GM19467 (cell line): ENCODE data around the gene SIRPA.

ENCODE experiments used
- ATAC-seq: cut with Tn5 transposase; IDR thresholded peaks from one replicate; pipeline ENCODE4 v1.9.1; 2021; ENCODE audit warnings: mild to moderate bottlenecking, moderate library complexity; ENCODE audit not compliant: unreplicated experiment

SIRPA gene

DNA sequence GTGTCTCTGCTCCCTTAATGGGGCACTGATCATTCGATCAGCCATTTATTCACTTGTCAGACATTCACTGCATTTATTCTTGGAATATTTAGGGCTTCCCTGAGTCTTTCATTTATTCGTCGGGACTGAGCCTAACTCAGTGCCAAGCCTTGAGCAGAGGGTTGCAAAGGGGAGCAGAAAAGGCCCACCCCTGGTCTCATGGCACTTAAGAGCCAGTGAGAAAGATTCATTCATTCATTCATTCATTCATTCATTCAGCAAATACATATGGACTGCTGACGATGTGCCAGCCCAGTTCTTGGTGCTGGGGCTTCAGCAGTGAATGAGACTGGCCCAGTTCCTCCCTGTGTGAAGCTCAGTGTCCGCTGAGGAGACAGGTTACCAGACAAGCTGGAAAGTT, 36.6 kb downstream of the SIRPA start:
- ATAC-seq = no peak

DNA sequence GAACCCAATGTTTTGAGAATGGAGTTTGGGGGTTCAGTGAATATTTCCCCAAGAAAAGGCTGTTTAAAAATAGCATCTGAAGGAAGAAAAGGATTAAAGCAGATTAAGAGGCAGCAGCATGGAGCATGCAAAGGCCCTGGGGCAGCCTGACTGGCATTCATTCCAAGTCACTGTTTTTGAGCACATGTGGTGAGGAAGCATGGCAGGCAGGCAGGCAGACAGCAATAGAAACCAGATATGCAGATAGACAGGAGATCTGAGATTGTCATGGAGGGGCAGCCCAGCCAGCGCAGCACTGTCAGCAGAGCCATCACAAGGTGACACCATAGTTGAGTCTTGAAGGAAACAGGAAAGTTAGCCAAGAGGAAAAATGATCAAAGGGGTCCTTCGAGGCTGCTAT, 37.8 kb downstream of the SIRPA start:
- ATAC-seq = no peak

DNA sequence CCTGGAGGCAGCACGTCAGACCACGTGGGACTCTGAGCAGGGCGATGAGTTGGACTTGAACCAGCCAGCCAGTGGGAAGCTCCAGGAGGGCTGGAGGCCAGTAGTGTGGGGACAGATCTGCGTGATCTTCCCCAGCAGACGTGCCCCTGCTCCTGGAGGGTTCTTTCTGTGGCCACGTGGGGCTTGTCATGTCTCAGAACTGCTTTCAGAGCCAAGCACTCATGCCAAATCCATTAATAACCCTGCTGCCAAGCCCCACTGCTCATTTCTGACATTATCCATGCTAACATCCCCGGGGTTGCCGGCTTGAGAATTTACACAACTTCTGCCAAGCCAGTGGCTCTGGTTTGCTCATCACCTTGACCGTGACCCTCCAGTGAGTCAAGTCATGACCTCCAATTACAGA, 38.3 kb downstream of the SIRPA start:
- ATAC-seq = no peak

DNA sequence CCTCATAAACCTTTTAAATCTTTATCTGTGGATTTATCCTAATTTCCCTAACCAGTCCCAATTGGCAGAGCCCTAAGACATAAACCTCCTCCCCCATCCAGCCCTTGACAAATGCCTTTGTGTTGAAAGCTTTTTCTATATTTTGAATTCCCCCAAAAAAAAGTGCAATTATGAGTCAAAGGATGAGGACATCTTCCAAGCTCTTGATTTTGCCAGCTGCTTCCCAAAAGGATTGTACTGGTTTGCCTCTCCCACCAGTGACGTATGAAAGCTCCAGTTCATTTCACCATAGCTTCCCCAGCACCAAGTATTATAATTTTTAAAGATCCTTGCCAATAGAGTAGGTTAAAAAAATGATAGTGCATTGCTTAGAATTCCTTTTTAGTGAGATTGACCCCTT, 38.9 kb downstream of the SIRPA start:
- ATAC-seq = no peak

DNA sequence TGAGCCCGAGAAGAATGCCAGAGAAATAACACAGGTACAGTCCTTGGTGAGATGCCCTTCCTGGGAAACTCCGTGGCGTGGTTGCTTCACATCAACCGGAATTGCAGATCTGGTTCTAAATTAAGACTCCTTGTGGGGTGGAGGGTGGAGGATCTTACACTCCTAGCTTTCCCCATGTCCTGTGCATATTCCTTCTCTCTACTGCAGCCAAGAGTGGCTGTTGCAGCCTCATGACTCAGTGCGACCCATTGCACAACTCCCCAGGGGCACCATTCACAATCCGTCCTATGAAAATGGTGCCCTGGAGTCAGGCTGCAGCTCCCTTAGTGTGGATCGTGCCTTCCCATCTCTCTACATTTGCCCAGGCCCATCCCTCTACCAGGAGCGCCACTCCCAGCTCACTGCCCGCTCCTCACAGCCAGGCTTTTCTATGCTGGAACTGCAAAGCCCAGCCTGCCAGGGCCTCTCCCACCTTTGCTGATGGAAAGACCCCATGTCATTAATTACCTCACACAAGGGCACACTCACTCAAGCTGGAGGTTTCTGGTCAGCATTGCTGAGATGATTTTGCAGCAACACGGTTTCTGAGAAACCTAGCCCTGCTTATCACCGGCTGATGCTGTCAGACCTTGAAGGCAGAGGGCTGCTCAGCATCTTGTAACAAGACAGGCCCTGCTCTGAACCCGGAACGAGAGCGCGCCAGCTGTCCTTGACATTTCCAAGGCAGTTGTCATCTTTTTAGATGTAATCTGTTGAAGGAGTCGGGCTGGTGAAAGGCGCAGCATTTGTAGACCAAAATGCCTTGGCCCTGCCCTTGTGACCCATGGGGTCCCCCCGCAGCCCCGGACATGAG, 39.7 kb downstream of the SIRPA start:
- no peak for ATAC-seq

DNA sequence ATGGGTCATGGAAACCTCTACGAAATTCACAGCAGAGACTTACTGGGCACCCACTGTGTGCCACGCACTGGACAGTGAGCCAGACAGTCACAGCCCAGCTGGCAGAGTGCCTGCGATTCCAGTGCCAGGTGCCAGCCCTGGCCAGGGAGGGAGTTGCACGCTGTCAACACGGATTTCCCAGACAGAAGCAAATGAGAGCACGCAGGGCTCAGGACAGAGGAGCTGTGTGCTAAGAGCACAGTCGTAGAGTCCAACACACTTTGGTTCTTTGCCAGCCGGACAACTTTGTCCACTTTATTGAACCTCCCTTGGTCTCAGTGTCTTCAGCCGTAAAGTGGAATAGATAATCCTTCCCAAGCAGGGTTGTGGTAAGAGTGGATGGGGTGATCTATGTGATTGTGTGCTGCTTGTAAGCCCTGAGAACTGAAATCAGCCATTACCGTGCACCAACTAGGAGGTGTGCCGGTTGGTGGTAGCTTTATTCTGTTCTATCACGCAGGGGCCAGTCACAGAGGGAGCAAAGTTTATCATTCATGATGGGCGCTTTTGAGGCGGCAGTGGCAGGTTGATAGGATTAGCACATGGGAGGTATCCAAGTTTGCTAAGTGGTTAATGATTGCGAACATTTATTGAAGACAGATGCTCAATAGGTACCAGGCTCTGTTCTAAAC, 40.6 kb downstream of the SIRPA start:
- no peak for ATAC-seq

DNA sequence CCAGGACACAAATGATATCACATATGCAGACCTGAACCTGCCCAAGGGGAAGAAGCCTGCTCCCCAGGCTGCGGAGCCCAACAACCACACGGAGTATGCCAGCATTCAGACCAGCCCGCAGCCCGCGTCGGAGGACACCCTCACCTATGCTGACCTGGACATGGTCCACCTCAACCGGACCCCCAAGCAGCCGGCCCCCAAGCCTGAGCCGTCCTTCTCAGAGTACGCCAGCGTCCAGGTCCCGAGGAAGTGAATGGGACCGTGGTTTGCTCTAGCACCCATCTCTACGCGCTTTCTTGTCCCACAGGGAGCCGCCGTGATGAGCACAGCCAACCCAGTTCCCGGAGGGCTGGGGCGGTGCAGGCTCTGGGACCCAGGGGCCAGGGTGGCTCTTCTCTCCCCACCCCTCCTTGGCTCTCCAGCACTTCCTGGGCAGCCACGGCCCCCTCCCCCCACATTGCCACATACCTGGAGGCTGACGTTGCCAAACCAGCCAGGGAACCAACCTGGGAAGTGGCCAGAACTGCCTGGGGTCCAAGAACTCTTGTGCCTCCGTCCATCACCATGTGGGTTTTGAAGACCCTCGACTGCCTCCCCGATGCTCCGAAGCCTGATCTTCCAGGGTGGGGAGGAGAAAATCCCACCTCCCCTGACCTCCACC, 42.2 kb downstream of the SIRPA start:
- ATAC-seq = no peak

DNA sequence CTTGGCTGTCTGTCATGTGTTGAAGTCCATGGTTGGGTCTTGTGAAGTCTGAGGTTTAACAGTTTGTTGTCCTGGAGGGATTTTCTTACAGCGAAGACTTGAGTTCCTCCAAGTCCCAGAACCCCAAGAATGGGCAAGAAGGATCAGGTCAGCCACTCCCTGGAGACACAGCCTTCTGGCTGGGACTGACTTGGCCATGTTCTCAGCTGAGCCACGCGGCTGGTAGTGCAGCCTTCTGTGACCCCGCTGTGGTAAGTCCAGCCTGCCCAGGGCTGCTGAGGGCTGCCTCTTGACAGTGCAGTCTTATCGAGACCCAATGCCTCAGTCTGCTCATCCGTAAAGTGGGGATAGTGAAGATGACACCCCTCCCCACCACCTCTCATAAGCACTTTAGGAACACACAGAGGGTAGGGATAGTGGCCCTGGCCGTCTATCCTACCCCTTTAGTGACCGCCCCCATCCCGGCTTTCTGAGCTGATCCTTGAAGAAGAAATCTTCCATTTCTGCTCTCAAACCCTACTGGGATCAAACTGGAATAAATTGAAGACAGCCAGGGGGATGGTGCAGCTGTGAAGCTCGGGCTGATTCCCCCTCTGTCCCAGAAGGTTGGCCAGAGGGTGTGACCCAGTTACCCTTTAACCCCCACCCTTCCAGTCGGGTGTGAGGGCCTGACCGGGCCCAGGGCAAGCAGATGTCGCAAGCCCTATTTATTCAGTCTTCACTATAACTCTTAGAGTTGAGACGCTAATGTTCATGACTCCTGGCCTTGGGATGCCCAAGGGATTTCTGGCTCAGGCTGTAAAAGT, 43.5 kb downstream of the SIRPA start:
- ATAC-seq = no peak

DNA sequence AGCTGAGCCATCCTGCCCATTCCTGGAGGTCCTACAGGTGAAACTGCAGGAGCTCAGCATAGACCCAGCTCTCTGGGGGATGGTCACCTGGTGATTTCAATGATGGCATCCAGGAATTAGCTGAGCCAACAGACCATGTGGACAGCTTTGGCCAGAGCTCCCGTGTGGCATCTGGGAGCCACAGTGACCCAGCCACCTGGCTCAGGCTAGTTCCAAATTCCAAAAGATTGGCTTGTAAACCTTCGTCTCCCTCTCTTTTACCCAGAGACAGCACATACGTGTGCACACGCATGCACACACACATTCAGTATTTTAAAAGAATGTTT, 44.0 kb downstream of the SIRPA start:
- no peak for ATAC-seq

DNA sequence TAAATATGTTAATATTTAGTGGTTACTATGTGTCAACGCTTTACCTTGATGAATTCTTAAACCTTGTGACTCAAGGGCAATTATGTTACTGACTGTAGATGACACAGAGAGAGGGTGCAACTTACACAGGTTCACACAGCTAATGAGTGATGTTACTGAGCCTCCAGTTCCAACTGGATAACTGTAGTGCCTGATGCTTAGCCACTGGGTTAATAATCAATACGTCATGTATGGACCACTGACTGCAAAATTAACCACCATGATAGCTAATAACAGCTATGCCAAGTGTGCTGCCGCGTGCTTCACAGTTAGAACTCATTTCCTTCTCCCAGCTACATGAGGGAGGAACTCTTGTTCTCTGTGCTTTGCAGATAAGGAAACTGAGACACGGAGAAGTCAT, 45.4 kb downstream of the SIRPA start:
- no peak for ATAC-seq

DNA sequence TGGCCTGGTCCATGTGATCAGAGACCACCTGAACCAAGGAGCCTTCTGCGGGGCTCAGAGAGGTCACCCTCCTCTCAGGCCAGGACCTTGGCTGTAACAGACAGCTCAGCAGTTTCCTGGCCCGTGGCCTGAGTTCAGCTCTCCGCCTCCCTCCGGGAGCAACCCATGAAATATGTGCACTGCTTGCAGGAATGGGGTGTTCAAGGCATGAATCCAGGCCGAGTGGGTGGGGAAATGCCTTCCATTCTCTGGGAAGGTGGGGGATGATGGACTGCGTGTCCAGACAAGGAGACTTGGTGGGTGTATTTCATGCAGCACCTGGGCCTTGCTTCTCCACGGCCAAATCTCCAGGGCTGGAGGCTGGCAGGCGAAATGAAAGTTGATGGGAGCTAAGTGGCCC, 46.0 kb downstream of the SIRPA start:
- ATAC-seq = no peak

DNA sequence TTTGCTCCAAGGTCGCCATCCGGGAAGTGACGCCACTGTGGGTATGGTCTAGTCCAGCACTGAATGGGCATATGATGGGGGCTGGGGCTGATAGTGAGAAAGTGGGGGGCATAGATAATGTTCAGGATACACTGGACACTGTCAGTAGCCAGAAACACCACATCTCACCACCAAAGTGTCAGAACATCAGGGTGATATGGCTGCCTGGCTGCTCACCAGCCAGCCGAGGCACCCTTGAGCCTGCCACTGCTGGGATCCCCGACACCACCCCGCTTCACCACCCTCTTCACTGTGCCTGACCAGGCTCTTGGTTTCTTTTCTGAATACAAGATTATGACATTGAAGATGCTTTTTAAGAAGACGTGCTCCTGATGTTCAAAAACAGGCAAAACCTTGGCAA, 46.9 kb downstream of the SIRPA start:
- no peak for ATAC-seq

DNA sequence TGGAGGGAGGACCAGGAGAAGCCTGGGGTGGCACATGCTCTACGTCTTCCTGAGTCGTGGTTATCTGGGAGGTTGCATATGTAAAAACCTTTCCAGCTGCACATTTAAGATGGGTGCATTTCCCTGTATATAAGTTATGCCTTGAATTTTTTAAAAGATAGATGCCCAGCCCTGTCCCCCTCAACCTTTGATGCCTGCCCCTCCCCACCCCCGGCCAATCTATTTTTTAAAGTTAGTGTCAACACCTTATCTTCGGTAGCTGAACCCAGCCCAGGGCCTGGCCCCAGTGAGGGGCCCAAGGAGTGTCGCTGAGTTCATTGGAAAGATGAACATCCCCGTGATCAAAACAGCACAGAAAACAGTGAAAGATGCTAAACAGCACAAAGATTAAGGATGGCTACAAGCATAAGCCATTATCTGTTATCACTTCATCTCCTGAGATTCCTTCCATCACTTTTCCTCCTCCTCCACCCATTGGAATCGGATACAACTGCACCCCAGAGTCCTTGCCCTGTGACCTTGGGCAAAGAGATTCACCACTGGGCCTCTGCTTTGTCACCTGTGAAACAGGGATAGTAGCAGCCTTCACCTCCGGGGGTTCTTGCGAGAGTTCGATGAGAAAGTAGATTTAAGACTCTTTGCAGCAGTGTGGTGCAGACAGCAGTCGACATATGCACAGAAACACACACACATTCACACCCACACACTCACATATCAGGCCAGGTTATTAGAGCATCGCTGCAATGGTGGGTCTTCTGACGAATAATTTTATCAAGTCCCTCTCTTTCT, 47.5 kb downstream of the SIRPA start:
- ATAC-seq = no peak

DNA sequence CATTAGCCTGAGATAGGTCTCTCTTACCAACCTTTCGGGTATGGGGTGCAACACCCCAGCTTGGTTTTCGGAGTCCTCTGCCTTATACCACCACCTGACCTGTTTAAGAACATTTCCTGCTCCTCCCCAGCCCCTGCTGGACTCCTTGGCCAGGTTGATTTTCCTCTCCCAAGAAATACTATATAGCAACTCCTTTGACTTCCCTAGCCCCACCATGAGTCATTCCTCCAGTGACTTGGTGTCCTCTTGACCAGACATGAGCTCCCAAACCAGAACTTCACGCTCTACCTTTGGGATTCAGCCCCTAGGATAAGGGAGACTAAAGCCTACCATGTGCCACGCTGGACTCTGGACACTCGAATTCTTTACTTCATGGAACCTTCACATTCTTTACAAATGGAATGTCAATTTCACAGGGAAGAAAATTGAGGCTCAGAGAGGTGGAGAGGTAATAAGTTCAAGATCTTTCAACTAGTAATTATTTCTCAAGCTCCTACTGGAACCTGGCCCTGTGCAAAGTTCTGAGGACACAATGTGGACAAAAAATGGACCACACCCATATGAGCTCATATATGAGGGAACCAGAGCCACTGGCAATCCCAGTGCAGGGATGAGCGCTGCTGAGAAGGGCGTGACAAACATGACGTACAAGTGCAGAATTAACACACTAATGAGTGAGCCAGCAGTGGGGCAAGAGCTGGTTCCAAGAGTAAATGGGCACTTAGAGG, 48.2 kb downstream of the SIRPA start:
- ATAC-seq = no peak

DNA sequence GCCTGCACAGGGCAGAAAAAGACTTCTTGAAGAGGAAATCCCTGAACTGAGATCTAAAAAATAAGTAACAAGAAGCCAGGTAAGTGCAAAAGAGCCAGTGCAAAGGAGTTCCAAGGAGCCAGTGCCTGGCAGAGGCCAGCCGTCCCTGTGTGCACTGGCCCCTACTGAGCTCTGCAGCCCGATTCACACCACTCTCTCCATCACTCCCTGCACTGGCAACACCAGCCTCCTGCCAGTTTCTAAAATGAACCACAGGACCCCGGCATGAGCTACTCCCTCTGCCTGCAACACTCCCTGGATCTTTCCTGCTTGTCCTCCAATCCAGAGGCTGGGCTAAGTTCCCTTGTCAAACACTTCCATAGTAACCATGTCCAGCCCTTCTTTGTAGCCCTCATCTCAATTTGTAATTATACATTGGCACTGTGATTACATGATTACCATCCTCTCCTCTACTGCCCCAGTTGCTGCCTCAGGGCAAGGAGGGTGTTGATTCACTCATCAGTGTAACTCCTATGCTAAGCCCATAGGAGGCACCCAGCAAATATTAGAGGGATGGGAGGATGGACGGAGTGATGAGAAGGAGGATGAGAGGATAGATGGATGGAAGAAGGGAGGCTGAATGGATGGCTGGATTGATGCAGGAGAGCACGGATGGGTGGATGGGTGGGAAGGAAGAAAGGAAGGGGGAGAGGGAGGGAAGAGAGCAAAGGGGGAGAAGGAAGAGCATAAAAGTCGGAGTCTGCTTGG, 49.3 kb downstream of the SIRPA start:
- ATAC-seq = no peak

DNA sequence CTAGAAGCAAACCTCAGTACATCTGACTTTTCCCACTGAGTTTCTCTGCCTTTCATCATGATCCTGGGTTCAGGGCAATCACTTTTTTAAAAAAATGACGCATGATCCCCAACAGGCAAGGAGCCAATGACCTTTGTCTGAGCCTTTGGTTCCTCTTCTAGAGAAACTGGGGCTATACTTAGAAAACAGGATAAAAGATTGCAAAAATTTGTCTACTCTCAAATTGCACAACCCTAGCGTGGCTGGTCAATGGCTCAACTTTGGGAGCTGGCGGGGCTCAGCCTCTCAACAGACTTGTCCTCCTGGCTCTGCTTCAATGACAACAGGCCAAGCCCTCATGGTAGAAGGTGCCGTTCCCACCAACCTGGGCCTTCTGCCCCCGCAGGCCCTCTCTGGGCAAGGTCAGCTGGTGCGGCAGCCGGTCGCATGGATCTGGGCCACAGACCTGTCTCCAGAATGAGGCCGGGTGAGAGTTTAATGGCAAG, 50.0 kb downstream of the SIRPA start:
- ATAC-seq = no peak

DNA sequence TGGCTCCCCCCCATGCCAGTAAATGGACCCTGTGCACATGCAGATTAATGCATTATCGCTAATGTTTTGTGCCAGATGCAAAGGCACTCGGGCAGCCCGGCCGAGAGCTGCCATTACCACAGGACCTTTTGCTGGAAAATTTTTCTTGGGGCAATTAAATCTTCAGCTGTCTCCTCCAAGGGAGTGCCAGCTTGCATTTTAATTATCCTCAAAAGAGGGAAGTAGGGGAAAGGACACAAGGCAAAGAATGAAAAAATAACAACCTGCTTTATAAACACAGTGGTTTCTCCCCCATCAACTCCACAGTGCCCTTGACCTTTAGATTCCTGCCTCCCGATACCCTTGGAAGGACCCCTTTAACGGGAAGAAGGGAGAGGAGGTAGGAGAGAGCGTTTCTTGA, 50.5 kb downstream of the SIRPA start:
- no peak for ATAC-seq

DNA sequence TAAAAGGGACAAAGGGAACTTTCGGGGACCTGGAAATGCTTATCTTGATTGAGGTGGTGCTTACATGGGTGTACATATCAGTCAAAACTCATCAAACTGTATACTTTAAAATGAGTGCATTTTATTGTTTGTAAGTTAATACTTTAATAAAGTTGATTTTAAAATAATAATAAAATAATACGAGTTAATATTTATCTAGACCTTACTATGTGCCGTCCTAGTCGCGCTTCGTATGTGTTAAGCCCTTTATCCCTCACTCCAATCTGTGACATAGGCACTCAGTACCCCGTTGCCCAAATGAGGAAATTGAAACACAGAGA, 51.2 kb downstream of the SIRPA start:
- no peak for ATAC-seq
